HTERT RPE-1 (cell line): ENCODE results near the gene POFUT2.
"Not testable (repeated sequence)": the region's sequence is repeated elsewhere in the genome, so short reads cannot be mapped to it uniquely, and the experiment has no call there.

ENCODE experiments used
- in situ Hi-C: fragments of 300-500 bp; cut with MboI; formaldehyde crosslinking; loops from 4 replicates; pipeline ENCODE4 v1.14.3; 2020; ENCODE audit warnings: low sequenced_read_pairs

Gene POFUT2

DNA sequence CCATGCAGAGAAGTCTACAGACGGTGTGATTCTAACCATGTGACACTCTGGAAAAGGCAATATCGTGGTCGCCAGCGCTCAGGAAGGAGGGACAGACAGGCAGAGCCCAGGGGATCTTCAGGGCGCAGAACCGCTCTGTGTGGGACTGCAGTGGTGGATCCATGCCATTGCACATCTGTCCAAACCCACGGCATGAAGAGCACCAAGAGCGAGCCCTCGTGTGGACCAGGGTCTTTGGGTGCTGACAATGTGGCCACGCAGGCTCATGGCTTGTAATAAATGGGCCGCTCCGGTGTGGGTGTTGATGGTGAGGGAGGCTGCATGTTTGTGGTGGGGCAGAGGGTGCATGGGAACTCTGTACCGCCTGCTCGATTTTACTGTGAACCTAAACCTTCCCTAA, 25.3 kb upstream of the POFUT2 start:
- in situ Hi-C loops: no loop called here

GRCh38 chr21:45312296-45312695, 24.6 kb upstream of the POFUT2 start:
- in situ Hi-C loops: no loop called here

DNA sequence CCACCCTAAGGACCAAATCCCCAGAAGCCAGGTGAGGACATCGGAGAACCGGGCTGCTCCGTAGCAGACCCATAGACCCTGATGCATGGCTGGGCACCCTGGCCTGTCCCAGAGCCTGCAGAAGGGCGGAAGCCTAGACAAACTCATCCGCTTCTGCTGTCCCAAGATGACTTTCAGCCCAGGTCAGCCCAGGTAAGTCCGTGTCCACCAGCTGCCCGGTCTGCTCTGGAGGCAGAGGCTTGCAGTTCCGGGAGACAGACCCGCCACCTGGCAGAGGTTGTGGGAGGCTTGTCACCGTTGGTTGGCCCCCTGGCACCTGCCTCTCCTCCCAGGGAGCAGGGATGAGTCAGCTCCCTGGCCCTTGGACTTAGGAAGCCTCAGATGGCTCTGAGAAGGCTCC, 22.8 kb upstream of the POFUT2 start:
- in situ Hi-C loops: no loop called here

GRCh38 chr21:45309987-45310381, 22.3 kb upstream of the POFUT2 start:
- in situ Hi-C loops: no loop called here

- in situ Hi-C loops: no loop called here
Observed at GRCh38 chr21:45309069-45309986, 21.6 kb upstream of the POFUT2 start.

GRCh38 chr21:45308194-45309068, 20.7 kb upstream of the POFUT2 start:
- in situ Hi-C loops: no loop called here

- in situ Hi-C loops: not testable (repeated sequence)
Observed at GRCh38 chr21:45307597-45308158, 20.0 kb upstream of the POFUT2 start.

DNA sequence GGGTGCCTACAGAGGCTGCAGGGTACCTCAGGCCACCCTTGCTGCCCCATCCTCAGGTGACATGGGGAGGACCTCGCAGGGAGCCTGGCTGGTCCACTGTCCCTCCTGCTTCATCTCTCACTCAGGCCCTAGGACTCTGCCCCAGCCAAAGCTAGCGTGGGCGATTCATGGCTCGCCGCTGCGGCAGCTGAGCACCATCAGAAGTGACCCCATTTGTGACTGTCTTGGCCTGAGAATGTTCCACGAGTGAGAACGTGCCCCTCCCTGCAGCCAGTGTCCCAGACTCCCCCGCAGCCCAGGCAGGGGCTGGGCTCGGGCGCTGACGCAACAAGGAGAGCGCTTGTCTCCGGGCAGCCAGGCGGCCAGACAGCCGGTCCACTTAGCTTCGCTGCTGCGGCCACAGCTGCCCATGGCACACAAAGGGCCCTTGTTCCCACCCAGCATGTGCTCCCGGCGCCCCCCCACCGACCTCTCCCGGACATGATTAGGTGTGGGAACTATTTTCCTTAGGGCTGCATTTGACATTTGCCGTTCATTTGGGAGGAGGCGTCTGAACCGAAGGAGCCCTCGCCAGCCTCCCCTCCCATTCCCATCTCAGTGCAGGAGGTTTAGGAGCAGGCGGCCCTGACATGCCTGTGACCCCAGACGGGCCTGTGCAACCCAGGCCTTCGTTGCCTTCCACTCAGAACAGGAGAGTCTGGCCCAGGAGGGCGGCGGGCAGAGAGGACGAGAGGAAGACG, 19.3 kb upstream of the POFUT2 start:
- in situ Hi-C loops: no loop called here

GRCh38 chr21:45306453-45306831, 18.7 kb upstream of the POFUT2 start:
- in situ Hi-C loops: no loop called here

DNA sequence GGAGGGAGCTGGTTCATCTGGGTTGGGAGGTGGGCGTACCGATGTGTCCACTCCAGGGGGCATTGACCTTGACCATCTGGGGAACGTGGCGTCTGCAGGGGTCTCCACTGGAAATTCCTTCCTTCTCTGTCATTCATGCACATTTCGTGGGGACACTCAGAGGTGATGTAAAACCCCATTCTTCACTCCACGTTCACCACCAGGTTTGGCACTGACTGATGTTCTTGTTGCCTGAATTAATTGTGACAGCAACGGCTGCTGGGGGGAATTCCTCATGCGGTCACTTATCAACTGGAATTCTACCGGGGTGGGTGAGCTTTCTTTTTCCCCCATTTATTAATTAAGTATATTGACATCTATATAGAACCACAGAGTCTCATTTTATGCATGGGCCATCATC, 18.1 kb upstream of the POFUT2 start:
- in situ Hi-C loops: no loop called here

- in situ Hi-C loops: no loop called here
Observed at GRCh38 chr21:45304945-45305344, 17.2 kb upstream of the POFUT2 start.

- in situ Hi-C loops: no loop called here
Observed at GRCh38 chr21:45304476-45304830, 16.8 kb upstream of the POFUT2 start.

DNA sequence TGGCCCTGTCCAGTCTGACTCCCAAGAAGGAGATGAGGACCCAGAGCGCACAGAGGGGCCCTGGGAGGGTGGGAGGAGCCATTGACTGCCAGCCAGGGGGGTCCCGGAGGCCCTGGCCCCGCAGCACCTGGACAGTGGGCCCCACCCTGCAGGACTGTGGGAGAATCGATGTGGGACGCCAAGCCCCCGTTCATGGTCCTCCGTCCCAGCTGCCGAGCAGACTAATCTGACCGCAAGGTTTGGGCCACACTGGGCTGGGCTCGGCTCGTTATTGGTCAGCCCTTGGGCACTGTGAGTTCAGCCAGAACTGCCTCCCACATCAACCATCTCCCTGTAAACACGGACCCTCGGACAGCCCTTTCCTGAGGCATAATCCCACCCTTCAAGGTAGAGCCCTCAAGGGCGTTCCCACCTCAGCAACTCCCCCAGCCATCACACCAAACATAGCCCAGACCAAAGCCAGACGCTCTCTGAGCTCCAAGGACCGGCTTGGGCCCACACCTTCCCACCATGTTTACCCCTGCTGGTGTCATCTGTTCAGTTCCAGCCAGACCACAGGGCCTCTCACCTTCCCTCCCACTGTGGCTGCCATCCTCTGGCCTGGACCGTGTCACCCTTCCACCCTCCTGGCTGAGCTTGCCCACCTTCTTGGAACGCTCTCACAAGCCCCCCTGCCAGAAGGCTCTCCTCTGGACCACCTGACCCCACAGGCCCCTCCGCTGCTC, 16.2 kb upstream of the POFUT2 start:
- in situ Hi-C loops: no loop called here

DNA sequence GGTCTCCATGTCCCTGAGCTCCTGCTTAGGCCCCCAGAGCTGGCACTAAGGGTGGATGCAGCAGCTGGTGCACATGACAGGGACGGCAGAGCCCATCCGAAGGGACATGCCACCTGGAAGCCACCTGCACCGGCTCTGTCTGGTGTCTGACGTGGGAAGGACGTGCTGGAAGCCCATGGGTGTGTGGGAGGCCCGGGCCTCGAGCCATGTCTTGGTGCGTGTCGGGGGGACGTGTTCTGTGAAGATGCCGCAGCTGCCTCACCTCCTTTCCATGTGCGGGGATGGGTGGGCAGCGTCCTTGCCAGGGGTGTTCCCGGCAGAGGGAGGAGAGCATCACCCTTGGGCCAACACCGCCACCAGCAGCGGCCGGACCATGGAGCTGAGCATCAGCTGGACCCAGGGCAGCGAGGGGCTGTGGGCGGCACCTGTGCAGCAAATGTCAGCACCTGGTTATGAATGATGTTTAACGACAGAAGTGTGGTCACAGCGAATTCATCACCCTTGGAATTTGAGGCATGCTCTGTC, 15.5 kb upstream of the POFUT2 start:
- in situ Hi-C loops: no loop called here

- in situ Hi-C loops: no loop called here
Observed at GRCh38 chr21:45302082-45303061, 14.7 kb upstream of the POFUT2 start.

DNA sequence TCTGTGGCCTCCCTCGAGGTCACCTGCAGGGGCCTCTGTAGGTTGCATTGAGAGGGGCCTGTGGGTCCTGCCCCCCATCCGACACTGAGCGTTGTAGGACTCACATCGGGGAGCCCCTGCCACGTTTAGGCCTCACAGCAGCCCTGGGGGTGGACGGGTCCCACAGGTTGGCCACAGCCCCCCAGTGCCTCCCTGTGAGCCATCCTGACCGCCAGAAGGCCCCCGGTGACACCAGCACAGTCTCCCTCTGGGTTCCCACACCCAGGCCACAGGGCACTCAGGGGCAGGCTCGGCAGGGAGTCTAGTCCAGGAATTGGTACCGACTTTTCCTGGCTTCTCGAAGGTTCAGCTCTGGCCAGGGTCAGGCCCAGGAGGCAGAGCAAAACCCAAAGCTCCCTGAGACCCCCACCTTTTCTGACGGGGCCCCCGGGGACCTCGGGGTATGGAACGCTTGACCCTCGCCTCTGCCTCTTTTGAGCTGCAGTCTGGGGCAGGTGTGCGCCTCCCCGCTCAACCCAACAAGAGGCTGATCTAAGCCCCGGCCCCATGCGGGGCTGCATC, 13.9 kb upstream of the POFUT2 start:
- in situ Hi-C loops: no loop called here

DNA sequence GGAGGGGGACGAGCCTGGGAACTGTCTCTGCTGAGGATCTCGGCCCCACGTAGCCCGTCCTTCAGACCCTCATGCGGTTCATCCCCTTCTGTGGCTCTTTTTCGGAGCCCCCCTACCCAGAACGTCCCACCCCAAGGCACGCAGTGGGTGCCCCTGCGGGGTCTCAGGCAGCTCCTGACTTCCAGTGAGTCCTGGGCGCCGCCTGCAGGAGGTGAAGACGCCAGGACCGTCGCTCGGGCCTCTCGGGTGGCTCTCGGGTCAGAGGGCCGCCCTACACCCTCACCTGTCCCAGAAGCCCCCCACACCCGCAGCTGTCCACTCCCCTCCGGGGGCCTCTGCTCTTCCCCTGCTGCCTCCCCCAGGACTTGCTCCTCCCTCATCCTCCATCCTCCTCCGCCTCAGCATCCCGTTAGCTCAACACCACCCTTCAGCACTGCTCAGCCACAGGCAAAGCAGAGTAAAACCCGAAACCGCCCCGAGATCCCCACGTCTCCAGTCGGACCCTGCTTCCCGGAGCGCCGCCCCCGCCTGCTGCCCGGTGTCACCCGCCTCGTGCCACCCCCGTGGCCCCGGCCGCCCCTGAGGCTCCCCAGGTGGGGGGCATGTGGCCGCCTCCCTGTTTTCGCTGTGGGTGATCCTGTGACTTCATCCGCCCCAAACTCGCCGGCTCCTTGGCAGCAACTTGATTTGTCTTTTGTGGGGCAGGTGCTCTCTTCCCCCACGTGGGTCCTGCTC, 13.3 kb upstream of the POFUT2 start:
- in situ Hi-C loops: no loop called here
